Right kidney (tissue), 1 donor: ENCODE results near the gene SERINC5.
"Not testable (repeated sequence)": the region's sequence is repeated elsewhere in the genome, so short reads cannot be mapped to it uniquely, and the experiment has no call there.

Experiments used
- DNase-seq: peaks from one replicate; pipeline ENCODE4 v3.0.0-alpha.2; 2016

Gene SERINC5

GRCh38 chr5:80139466-80139972 lies 116.3 kb downstream of the SERINC5 start:
- DNase-seq: no peak

GRCh38 chr5:80138486-80138885 lies 117.4 kb downstream of the SERINC5 start:
- no peak for DNase-seq

- DNase-seq: not testable (repeated sequence)
These were observed 119.0 kb downstream of the SERINC5 start for GRCh38 chr5:80136798-80137197.

GRCh38 chr5:80134876-80135275 lies 121.0 kb downstream of the SERINC5 start:
- no peak for DNase-seq

- no peak for DNase-seq
These were observed 126.7 kb downstream of the SERINC5 start for GRCh38 chr5:80129146-80129545.

GRCh38 chr5:80128141-80128540 lies 127.7 kb downstream of the SERINC5 start:
- DNase-seq: peak; percentile 20

- DNase-seq: no peak
These were observed 128.7 kb downstream of the SERINC5 start for GRCh38 chr5:80127116-80127552.

GRCh38 chr5:80125962-80126480 lies 129.8 kb downstream of the SERINC5 start:
- no peak for DNase-seq

- no peak for DNase-seq
These were observed 130.6 kb downstream of the SERINC5 start for GRCh38 chr5:80125022-80125961.

GRCh38 chr5:80124121-80124918 lies 131.5 kb downstream of the SERINC5 start:
- no peak for DNase-seq

- no peak for DNase-seq
These were observed 133.3 kb downstream of the SERINC5 start for GRCh38 chr5:80122579-80122978.

GRCh38 chr5:80119372-80119771 lies 136.5 kb downstream of the SERINC5 start:
- no peak for DNase-seq

- no peak for DNase-seq
These were observed 138.4 kb downstream of the SERINC5 start for GRCh38 chr5:80117446-80117845.

GRCh38 chr5:80116465-80116864 lies 139.4 kb downstream of the SERINC5 start:
- no peak for DNase-seq

GRCh38 chr5:80116000-80116399 lies 139.8 kb downstream of the SERINC5 start:
- DNase-seq: no peak

- DNase-seq: no peak
These were observed 141.0 kb downstream of the SERINC5 start for GRCh38 chr5:80114860-80115259.

- DNase-seq: peak; percentile 46
These were observed 144.4 kb downstream of the SERINC5 start for GRCh38 chr5:80111376-80111990.

GRCh38 chr5:80109646-80110478 lies 146.0 kb downstream of the SERINC5 start:
- peak; percentile 54 for DNase-seq

GRCh38 chr5:80106916-80107315 lies 148.9 kb downstream of the SERINC5 start:
- DNase-seq: no peak

GRCh38 chr5:80105698-80106439 lies 150.0 kb downstream of the SERINC5 start:
- DNase-seq: no peak

- DNase-seq: no peak
These were observed 152.5 kb downstream of the SERINC5 start for GRCh38 chr5:80103371-80103770.
